PC-3 (cell line): ENCODE measurements around the gene HNRNPM. TPM values are rescaled to one million over a fixed set of nuclear protein-coding genes. Genes with fewer than 3 reads are reported as not detected.

ENCODE experiments used
- ATAC-seq: fragments of 200-7000 bp; cut with Tn5 transposase; 2 replicates; pipeline ENCODE4 v1.9.1; 2020; ENCODE audit warnings: mild to moderate bottlenecking, moderate library complexity
- BruUV-seq: library from RNA; stranded (reverse); fragments of 400-500 nt; replicated peaks from 2 replicates; lab custom pipeline; 2021; lab: Mats Ljungman, UMichigan
- CTCF ChIA-PET: fragments of 300-600 bp; sonication (Branson Sonifier 250); formaldehyde crosslinking; loops from one replicate; lab custom pipeline; 2022; ENCODE audit warnings: antibody characterized with exemption; lab: Charles Lee
- POLR2A ChIA-PET: fragments of 300-600 bp; sonication (Branson Sonifier 250); formaldehyde crosslinking; loops from one replicate; lab custom pipeline; 2022; ENCODE audit warnings: antibody characterized with exemption; ENCODE audit not compliant: unreplicated experiment; lab: Charles Lee
- DNase-seq: peaks from one replicate; pipeline ENCODE4 v3.0.0-alpha.2; 2015
- H2AFZ ChIP-seq: fragments of 300-600 bp; sonication (generic); 2 replicates; pipeline ENCODE4 v1.6.0; 2016; ENCODE audit warnings: antibody characterized with exemption, low read length
- H3F3A ChIP-seq: fragments of 300-600 bp; sonication (generic); one replicate; pipeline ENCODE4 v1.6.0; 2017; ENCODE audit warnings: antibody characterized with exemption, low read length, control low read depth, mild to moderate bottlenecking; ENCODE audit not compliant: unreplicated experiment
- H3K27ac ChIP-seq: fragments of 300-600 bp; sonication (generic); 2 replicates; pipeline ENCODE4 v1.5.1; 2016; ENCODE audit warnings: mild to moderate bottlenecking, low read length
- H3K27me3 ChIP-seq: fragments of 300-600 bp; sonication (generic); 2 replicates; pipeline ENCODE4 v1.6.1; 2016; ENCODE audit warnings: low read length, mixed read lengths
- H3K36me3 ChIP-seq: fragments of 300-600 bp; sonication (generic); 2 replicates; pipeline ENCODE4 v1.6.1; 2016; ENCODE audit warnings: low read depth, mixed run types, low read length, mixed read lengths
- H3K4me1 ChIP-seq: fragments of 300-600 bp; sonication (generic); 2 replicates; pipeline ENCODE4 v1.5.1; 2016; ENCODE audit warnings: low read length; ENCODE audit not compliant: insufficient read depth
- H3K4me2 ChIP-seq: fragments of 300-600 bp; sonication (generic); 2 replicates; pipeline ENCODE4 v1.6.0; 2016; ENCODE audit warnings: low read length
- H3K4me3 ChIP-seq: fragments of 300-600 bp; sonication (generic); 2 replicates; pipeline ENCODE4 v1.5.1; 2016; ENCODE audit warnings: mild to moderate bottlenecking, low read length, mixed read lengths
- H3K79me2 ChIP-seq: fragments of 300-600 bp; sonication (generic); 2 replicates; pipeline ENCODE4 v1.6.1; 2017; ENCODE audit warnings: low read length, mixed read lengths
- H3K9ac ChIP-seq: fragments of 300-600 bp; sonication (generic); 2 replicates; pipeline ENCODE4 v1.6.0; 2016; ENCODE audit warnings: mild to moderate bottlenecking, low read length
- H3K9me2 ChIP-seq: fragments of 300-600 bp; sonication (generic); replicated peaks from 2 replicates; pipeline ENCODE4 v1.6.1; 2016; ENCODE audit warnings: mixed run types, low read length, mixed read lengths
- H3K9me3 ChIP-seq: fragments of 300-600 bp; sonication (generic); 2 replicates; pipeline ENCODE4 v1.6.1; 2016; ENCODE audit warnings: low read length, mixed read lengths
- H4K20me1 ChIP-seq: fragments of 300-600 bp; sonication (generic); 2 replicates; pipeline ENCODE4 v1.6.1; 2016; ENCODE audit warnings: low read length, mixed read lengths
- CTCF ChIP-seq: fragments of 300-600 bp; sonication (generic); conservative IDR thresholded peaks from 2 replicates; pipeline ENCODE4 v1.5.1; 2017; ENCODE audit warnings: antibody characterized with exemption, low read depth, mild to moderate bottlenecking, low read length
- EZH2 ChIP-seq: fragments of 300-600 bp; sonication (generic); IDR thresholded peaks from one replicate; pipeline ENCODE4 v1.6.1; 2017; ENCODE audit warnings: antibody characterized with exemption, mild to moderate bottlenecking, low read length; ENCODE audit not compliant: unreplicated experiment
- EZH2phosphoT487 ChIP-seq: fragments of 300-600 bp; sonication (generic); IDR thresholded peaks from 2 replicates; pipeline ENCODE4 v1.6.1; 2018; ENCODE audit warnings: mild to moderate bottlenecking, antibody characterized with exemption, low read length, borderline replicate concordance
- intact Hi-C: fragments of 100-400 bp; cut with micrococcal nuclease; formaldehyde crosslinking; loops from 2 replicates; pipeline ENCODE4 v1.9.0; 2023
- total RNA-seq: library from RNA; depleted of rRNA; stranded (reverse); fragments of >200 nt; gene quantifications from 2 replicates; pipeline ENCODE4 v1.2.3, GENCODE V29; 2014

The HNRNPM gene
- total RNA-seq, 1 experiment from 2014 or later: 165 TPM

GRCh38 chr19:8475005-8475404, 30.2 kb downstream of the HNRNPM start:
- Histone ChIP-seq H3K9me3 (no peaks in the 10 kb centered on the region), H3K4me1 (no peaks in the 10 kb centered on the region), H3K4me2 (no peak overlapping the region), H3K27me3 (no peaks in the 10 kb centered on the region), H3K4me3 (no peak overlapping the region), H3K9me2 (no peaks in the 10 kb centered on the region), H2AFZ (no peak overlapping the region), H4K20me1 (peaks cover 39% of the 10 kb centered on the region), H3K27ac (no peak overlapping the region), H3K36me3 (peaks cover 74% of the 10 kb centered on the region), H3K9ac (no peak overlapping the region), H3K79me2 (peaks cover 71% of the 10 kb centered on the region), H3F3A (no peaks in the 10 kb centered on the region)
- ChIA-PET CTCF (interaction anchor here (0.6 kb wide), 2 partner anchors 39 to 218 kb away, joined by 8 to 18 read pairs; no protein-coding TSS in a partner anchor), POLR2A (no interaction called here)
- BruUV-seq: no TSS peak
- ATAC-seq (no peak), DNase-seq (no peak)
- TF ChIP-seq EZH2phosphoT487 (no peak), CTCF (no peak), EZH2 (no peak)
- intact Hi-C loops: no loop called here

GRCh38 chr19:8476524-8476923, 31.7 kb downstream of the HNRNPM start:
- H3K9ac ChIP-seq: no peak overlapping the region
- CTCF ChIA-PET: no interaction called here
- intact Hi-C loops: no loop called here
- peaks cover 75% of the 10 kb centered on the region for H3K79me2 ChIP-seq
- no peaks in the 10 kb centered on the region for H3K4me1 ChIP-seq
- H3K36me3 ChIP-seq: peaks cover 61% of the 10 kb centered on the region
- no peaks in the 10 kb centered on the region for H3K9me2 ChIP-seq
- no peak overlapping the region for H3K27ac ChIP-seq
- BruUV-seq: no TSS peak
- POLR2A ChIA-PET: no interaction called here
- no peak for TF ChIP-seq EZH2phosphoT487
- no peak overlapping the region for H2AFZ ChIP-seq
- no peak overlapping the region for H3K4me2 ChIP-seq
- no peaks in the 10 kb centered on the region for H3K9me3 ChIP-seq
- no peak for DNase-seq
- H4K20me1 ChIP-seq: peaks cover 41% of the 10 kb centered on the region
- no peaks in the 10 kb centered on the region for H3F3A ChIP-seq
- no peak overlapping the region for H3K4me3 ChIP-seq
- no peaks in the 10 kb centered on the region for H3K27me3 ChIP-seq
- ATAC-seq: no peak; the same call in 1 of the 2 replicates

- POLR2A ChIA-PET: no interaction called here
- no peak for DNase-seq
- intact Hi-C loops: no loop called here
- Histone ChIP-seq H3K36me3 (peaks cover 62% of the 10 kb centered on the region), H3K27me3 (no peaks in the 10 kb centered on the region), H3K4me3 (no peak overlapping the region), H2AFZ (no peak overlapping the region), H3K9me3 (no peaks in the 10 kb centered on the region), H3K4me2 (no peak overlapping the region), H3K79me2 (peaks cover 81% of the 10 kb centered on the region), H3K9me2 (no peaks in the 10 kb centered on the region), H3K27ac (no peak overlapping the region), H3F3A (no peaks in the 10 kb centered on the region), H3K9ac (no peak overlapping the region), H3K4me1 (no peaks in the 10 kb centered on the region), H4K20me1 (peaks cover 52% of the 10 kb centered on the region)
- BruUV-seq: no TSS peak
- TF ChIP-seq EZH2: no peak
- TF ChIP-seq CTCF: no peak
- no peak for TF ChIP-seq EZH2phosphoT487
- CTCF ChIA-PET: no interaction called here
- ATAC-seq: no peak
Observed at GRCh38 chr19:8477889-8478288, 33.1 kb downstream of the HNRNPM start.
